Stomach (tissue), 9 donors: ENCODE results near the gene RTL5. TPM values are rescaled to one million over a fixed set of nuclear protein-coding genes. Genes with fewer than 3 reads are reported as not detected.

ENCODE experiments used
- DNase-seq, 2 donors: peaks; one replicate each; pipeline versions ENCODE4 v3.0.0 to v3.0.0-alpha.2; 2013 to 2019
- H3K27ac ChIP-seq, 5 donors: fragments of 200-600 bp in 4 of 5; sonication (generic) in 4 of 5; one replicate each; pipeline ENCODE4 v1.5.1; 2013 to 2019; ENCODE audit warnings: mild to moderate bottlenecking in 1 of 5, moderate library complexity in 1 of 5
- H3K27me3 ChIP-seq, 3 donors: fragments of 200-600 bp; sonication (generic); one replicate each; pipeline ENCODE4 v1.5.1; 2017 to 2019; ENCODE audit warnings: mixed run types in 1 of 3
- H3K36me3 ChIP-seq, 4 donors: fragments of 200-600 bp; sonication (generic); 1 replicate in 3 of 4; 2 replicates in 1 of 4; pipeline ENCODE4 v1.5.1; 2016 to 2019
- H3K4me1 ChIP-seq, 4 donors: fragments of 200-600 bp; sonication (generic); one replicate each; pipeline ENCODE4 v1.5.1; 2016 to 2019
- H3K4me3 ChIP-seq, 4 donors: fragments of 200-600 bp; sonication (generic) in 3 of 4; one replicate each; pipeline ENCODE4 v1.5.1; 2016 to 2019; ENCODE audit warnings: mild to moderate bottlenecking in 1 of 4
- H3K9me3 ChIP-seq, 4 donors: fragments of 200-600 bp; sonication (generic); one replicate each; pipeline ENCODE4 v1.5.1; 2016 to 2019
- EP300 ChIP-seq: sonication (generic); formaldehyde crosslinking; IDR thresholded peaks from one replicate; pipeline ENCODE4 v1.6.1; 2017; ENCODE audit warnings: antibody characterized with exemption
- POLR2A ChIP-seq, 4 donors: fragments of 450-650 bp; IDR thresholded peaks; one replicate each; pipeline ENCODE4 v1.6.1; 2016; ENCODE audit warnings: antibody characterized with exemption in 4 of 4, control low read depth in 2 of 4, mild to moderate bottlenecking in 1 of 4, moderate library complexity in 1 of 4
- POLR2AphosphoS5 ChIP-seq, 3 donors: sonication (generic); formaldehyde crosslinking; IDR thresholded peaks; one replicate each; pipeline ENCODE4 v1.6.1; 2016; ENCODE audit warnings: antibody characterized with exemption in 3 of 3
- WGBS, 5 donors: extraction: QIAGEN DNeasy Blood & Tissue Kit in 3 of 5; methylation state at CpG; one replicate each; pipeline versions ENCODE4 v1.1.5 to v1.1.7; 2013 to 2018; 5-methylcytosine and 5-hydroxymethylcytosine counted together
- intact Hi-C: fragments of 100-400 bp; cut with DNase I; formaldehyde crosslinking; loops from one replicate; pipeline ENCODE4 v1.15.1; 2023; ENCODE audit warnings: low total_unique reads
- polyA plus RNA-seq, 3 donors: library from polyadenylated mRNA; stranded (reverse); fragments of 200-250 nt; gene quantifications; one replicate each; pipeline ENCODE4 v1.2.3, GENCODE V29; 2013
- total RNA-seq, 5 donors: library from RNA; depleted of rRNA; stranded (reverse); fragments of >200 nt; gene quantifications; one replicate each; pipeline versions ENCODE4 v1.1.0 to v1.2.3, GENCODE V29; 2014 to 2016
- TF ChIP-seq, protein P1 (sequence below), 7 experiments: fragments of 450-650 bp in 4 of 7; fragments of 200-600 bp in 3 of 7; sonication (generic) in 3 of 7; IDR thresholded peaks; one replicate each; pipeline ENCODE4 v1.5.1; 2016 to 2019; ENCODE audit warnings: antibody characterized with exemption in 7 of 7, control low read depth in 2 of 7, mild to moderate bottlenecking in 1 of 7
- donor health status: healthy with polysubstance abuse.
- donor health status: Bipolar disorder and iron deficiency.
- donor health status: healthy.

Gene RTL5
- total and polyA plus RNA-seq, 8 donors: 0.58 to 5.4 (median 2.6) TPM

DNA sequence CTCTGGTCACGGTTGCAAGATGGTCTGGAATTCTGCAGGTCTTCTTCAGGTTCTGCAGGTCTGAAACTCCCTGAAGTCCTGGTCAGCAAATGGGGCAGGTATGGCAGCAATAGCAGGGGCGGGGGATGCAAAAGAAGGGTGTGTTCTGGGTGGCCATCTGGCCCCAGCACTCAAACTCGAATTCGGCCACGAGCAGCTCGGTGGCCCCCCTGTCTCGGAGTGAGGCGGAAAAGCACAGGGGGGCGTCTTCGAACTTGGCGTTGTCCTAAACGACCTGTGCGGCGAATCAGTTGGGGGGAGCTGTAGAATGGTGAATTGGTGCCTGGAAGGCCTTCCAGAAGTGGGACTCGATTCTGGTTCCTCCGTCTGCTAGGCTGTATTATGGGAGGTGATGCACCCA lies 2.1 kb downstream of the RTL5 start:
- TF ChIP-seq, protein P1, sequence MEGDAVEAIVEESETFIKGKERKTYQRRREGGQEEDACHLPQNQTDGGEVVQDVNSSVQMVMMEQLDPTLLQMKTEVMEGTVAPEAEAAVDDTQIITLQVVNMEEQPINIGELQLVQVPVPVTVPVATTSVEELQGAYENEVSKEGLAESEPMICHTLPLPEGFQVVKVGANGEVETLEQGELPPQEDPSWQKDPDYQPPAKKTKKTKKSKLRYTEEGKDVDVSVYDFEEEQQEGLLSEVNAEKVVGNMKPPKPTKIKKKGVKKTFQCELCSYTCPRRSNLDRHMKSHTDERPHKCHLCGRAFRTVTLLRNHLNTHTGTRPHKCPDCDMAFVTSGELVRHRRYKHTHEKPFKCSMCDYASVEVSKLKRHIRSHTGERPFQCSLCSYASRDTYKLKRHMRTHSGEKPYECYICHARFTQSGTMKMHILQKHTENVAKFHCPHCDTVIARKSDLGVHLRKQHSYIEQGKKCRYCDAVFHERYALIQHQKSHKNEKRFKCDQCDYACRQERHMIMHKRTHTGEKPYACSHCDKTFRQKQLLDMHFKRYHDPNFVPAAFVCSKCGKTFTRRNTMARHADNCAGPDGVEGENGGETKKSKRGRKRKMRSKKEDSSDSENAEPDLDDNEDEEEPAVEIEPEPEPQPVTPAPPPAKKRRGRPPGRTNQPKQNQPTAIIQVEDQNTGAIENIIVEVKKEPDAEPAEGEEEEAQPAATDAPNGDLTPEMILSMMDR (IDR thresholded peaks at IDR 0.05): no peak
- H3K27me3 ChIP-seq: peaks cover 0 to 30% (median 0%) of the 10 kb centered on the region in 3 donors
- peaks cover 0 to 4% (median 0%) of the 10 kb centered on the region in 4 donors for H3K9me3 ChIP-seq
- no peaks in the 10 kb centered on the region for H3K36me3 ChIP-seq
- no peak overlapping the region for H3K4me3 ChIP-seq
- no peak overlapping the region for H3K27ac ChIP-seq
- intact Hi-C loops: loop anchor here (5.0 to 10.0 kb wide), 2 partner anchors 107 to 125 kb away; no protein-coding TSS in a partner anchor
- WGBS, 5 donors: 89 to 98% (median 96%) methylated on average over 11 to 16 of the region's 16 CpGs
- no peak for DNase-seq
- H3K4me1 ChIP-seq: peaks cover 4 to 61% (median 27%) of the 10 kb centered on the region in 4 donors

DNA sequence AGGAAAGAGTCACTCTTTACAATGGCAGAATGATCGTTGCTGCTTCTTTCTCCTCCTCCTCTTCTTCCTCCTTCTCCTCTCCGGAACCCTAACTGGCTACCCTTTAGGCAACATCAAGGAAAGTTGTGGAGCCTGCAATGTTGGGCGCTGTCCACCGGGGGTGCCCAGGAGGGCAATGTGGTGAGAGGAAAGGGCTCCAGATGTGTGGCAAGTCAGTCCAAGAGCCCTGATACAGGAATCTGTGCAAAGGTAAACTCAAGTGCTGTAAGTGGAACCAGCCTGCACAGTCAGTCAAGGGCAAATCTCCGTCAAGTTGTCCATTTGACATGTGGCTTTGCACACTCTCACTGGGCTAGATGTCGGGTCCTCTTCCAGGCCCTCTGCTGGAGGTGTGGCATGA lies 2.8 kb downstream of the RTL5 start:
- H3K4me1 ChIP-seq: peaks cover 4 to 68% (median 35%) of the 10 kb centered on the region in 4 donors
- 46 to 68% (median 59%) methylated on average over 5 to 6 of the region's 6 CpGs for WGBS, 5 donors
- TF ChIP-seq, protein P1 (IDR thresholded peaks at IDR 0.05): peak in 1 of 7 experiments; percentile 20
- TF ChIP-seq POLR2AphosphoS5 (IDR thresholded peaks at IDR 0.05) (no peak), POLR2A (IDR thresholded peaks at IDR 0.05) (no peak), EP300 (no peak)
- DNase-seq: no peak
- H3K9me3 ChIP-seq: peaks cover 0 to 4% (median 0%) of the 10 kb centered on the region in 4 donors
- H3K36me3 ChIP-seq: no peaks in the 10 kb centered on the region
- no peak overlapping the region for H3K27ac ChIP-seq
- no peak overlapping the region for H3K4me3 ChIP-seq
- intact Hi-C loops: loop anchor here (5.0 kb wide), 1 partner anchor 107 kb away; no protein-coding TSS in a partner anchor
- H3K27me3 ChIP-seq: peaks cover 0 to 29% (median 0%) of the 10 kb centered on the region in 3 donors

DNA sequence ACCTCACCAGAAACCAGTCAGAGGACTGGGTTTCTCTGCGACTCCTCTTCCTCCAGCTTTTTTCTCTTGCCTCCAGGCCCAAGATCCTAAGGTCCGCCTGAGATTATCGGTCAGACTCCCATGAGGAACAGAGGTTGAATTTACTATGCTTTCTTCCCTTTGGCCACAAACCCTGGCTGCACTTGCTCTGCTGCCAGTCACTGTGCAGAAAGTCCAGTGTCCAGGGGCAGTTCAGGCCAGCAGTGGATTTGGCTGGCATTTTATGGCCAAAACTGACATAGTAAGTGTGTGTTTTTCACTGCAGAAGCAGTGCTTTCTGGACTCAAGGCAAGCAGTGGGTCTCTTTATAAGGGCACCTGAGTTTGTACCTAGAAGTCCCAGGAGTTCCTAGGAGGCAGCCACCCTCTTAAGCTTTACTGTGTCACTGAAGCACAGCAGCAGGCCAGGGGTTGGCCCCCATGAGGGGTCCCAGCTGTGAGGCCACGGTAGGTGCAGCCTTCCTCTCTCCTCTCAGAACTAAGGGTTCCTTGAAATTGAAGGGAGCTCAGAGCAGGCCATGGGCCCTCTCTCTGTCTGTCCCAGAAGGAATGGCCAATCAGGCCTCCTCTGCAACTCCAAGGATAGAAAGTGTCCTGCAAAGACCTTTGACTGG lies 3.4 kb downstream of the RTL5 start:
- Histone ChIP-seq H3K27me3 (peaks cover 0 to 30% (median 0%) of the 10 kb centered on the region in 3 donors), H3K27ac (peak overlapping the region in 1 of 5 donors; percentile 21), H3K9me3 (peaks cover 0 to 4% (median 0%) of the 10 kb centered on the region in 4 donors), H3K4me1 (peaks cover 4 to 74% (median 41%) of the 10 kb centered on the region in 4 donors), H3K36me3 (no peaks in the 10 kb centered on the region), H3K4me3 (no peak overlapping the region)
- WGBS, 5 donors: 42 to 90% (median 78%) methylated on average over 3 to 4 of the region's 4 CpGs
- no peak for DNase-seq
- intact Hi-C loops: loop anchor here (5.0 kb wide), 1 partner anchor 106 kb away; no protein-coding TSS in a partner anchor
- no peak for TF ChIP-seq POLR2A (IDR thresholded peaks at IDR 0.05)
- TF ChIP-seq, protein P1 (IDR thresholded peaks at IDR 0.05): no peak

DNA sequence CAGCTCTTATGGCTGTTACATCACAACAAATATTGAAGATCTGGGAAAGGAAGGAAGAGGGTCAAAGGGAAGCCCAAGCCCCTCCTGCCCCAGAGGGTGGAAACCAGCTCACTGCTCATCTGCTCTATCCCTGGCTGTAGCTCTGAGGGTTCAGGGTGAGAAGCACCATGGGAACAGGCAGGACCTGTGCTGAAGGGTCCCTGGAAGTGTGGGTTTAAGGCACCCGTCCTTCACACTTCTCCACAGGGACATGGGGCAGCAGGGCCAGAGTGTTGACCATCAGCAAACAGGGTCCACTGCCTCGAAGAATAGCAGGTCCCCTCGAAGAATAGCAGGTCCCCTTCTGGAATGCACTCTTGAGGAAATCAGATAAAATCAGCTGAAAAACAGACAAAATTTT lies 4.4 kb downstream of the RTL5 start:
- WGBS, 5 donors: 49 to 56% (median 51%) methylated on average over 1 to 3 of the region's 3 CpGs
- Histone ChIP-seq H3K4me3 (no peak overlapping the region), H3K27ac (peak overlapping the region in 1 of 5 donors; percentile 67), H3K27me3 (peaks cover 0 to 27% (median 0%) of the 10 kb centered on the region in 3 donors), H3K4me1 (peaks cover 4 to 80% (median 41%) of the 10 kb centered on the region in 4 donors), H3K36me3 (no peaks in the 10 kb centered on the region), H3K9me3 (peaks cover 0 to 4% (median 0%) of the 10 kb centered on the region in 4 donors)
- intact Hi-C loops: loop anchor here (5.0 kb wide), 1 partner anchor 105 kb away; no protein-coding TSS in a partner anchor
- TF ChIP-seq POLR2AphosphoS5 (IDR thresholded peaks at IDR 0.05): no peak
- TF ChIP-seq POLR2A (IDR thresholded peaks at IDR 0.05): no peak
- TF ChIP-seq, protein P1 (IDR thresholded peaks at IDR 0.05): no peak
- no peak for TF ChIP-seq EP300
- DNase-seq: no peak
